LNCAP (cell line): ENCODE results near the gene PRMT7.

Source experiments
- CTCF ChIP-seq: fragments of 450-650 bp; IDR thresholded peaks from 2 replicates; pipeline ENCODE4 v1.5.1; 2017; ENCODE audit warnings: mild to moderate bottlenecking

Gene PRMT7

GRCh38 chr16:68348639-68349445, 38.0 kb downstream of the PRMT7 start:
- no peak for TF ChIP-seq CTCF

- no peak for TF ChIP-seq CTCF
These were observed 39.1 kb downstream of the PRMT7 start for GRCh38 chr16:68349838-68350410.

- TF ChIP-seq CTCF, result no peak
These were observed 40.1 kb downstream of the PRMT7 start for GRCh38 chr16:68350813-68351350.

- no peak for TF ChIP-seq CTCF
These were observed 40.6 kb downstream of the PRMT7 start for GRCh38 chr16:68351463-68351862.

GRCh38 chr16:68351991-68352431, 41.2 kb downstream of the PRMT7 start:
- no peak for TF ChIP-seq CTCF

- TF ChIP-seq CTCF, result no peak
These were observed 42.5 kb downstream of the PRMT7 start for GRCh38 chr16:68353366-68353765.

- TF ChIP-seq CTCF, result no peak
These were observed 44.0 kb downstream of the PRMT7 start for GRCh38 chr16:68354816-68355215.
